HG03439 (cell line): ENCODE results near the gene PCSK7.
"Not testable (repeated sequence)": the region's sequence is repeated elsewhere in the genome, so short reads cannot be mapped to it uniquely, and the experiment has no call there.

Experiments
- ATAC-seq: cut with Tn5 transposase; IDR thresholded peaks from one replicate; pipeline ENCODE4 v1.9.1; 2021; ENCODE audit warnings: mild to moderate bottlenecking, moderate library complexity; ENCODE audit not compliant: unreplicated experiment

Gene PCSK7

GRCh38 chr11:117217141-117218084 is 14.5 kb downstream of the PCSK7 start:
- ATAC-seq: no peak

GRCh38 chr11:117214404-117215110 is 17.3 kb downstream of the PCSK7 start:
- ATAC-seq: no peak

GRCh38 chr11:117212697-117213355 is 19.0 kb downstream of the PCSK7 start:
- no peak for ATAC-seq

GRCh38 chr11:117210620-117211019 is 21.3 kb downstream of the PCSK7 start:
- no peak for ATAC-seq

- ATAC-seq: not testable (repeated sequence)
Measured at GRCh38 chr11:117209351-117210125, 22.3 kb downstream of the PCSK7 start.

- ATAC-seq: not testable (repeated sequence)
Measured at GRCh38 chr11:117208710-117209109, 23.2 kb downstream of the PCSK7 start.

- not testable (repeated sequence) for ATAC-seq
Measured at GRCh38 chr11:117207481-117207880, 24.4 kb downstream of the PCSK7 start.

- not testable (repeated sequence) for ATAC-seq
Measured at GRCh38 chr11:117206859-117207258, 25.0 kb downstream of the PCSK7 start.

- not testable (repeated sequence) for ATAC-seq
Measured at GRCh38 chr11:117206111-117206510, 25.8 kb downstream of the PCSK7 start.

GRCh38 chr11:117205211-117205818 is 26.6 kb downstream of the PCSK7 start:
- ATAC-seq: no peak

GRCh38 chr11:117204283-117205080 is 27.4 kb downstream of the PCSK7 start:
- no peak for ATAC-seq

- no peak for ATAC-seq
Measured at GRCh38 chr11:117203069-117203407, 28.8 kb downstream of the PCSK7 start.

- no peak for ATAC-seq
Measured at GRCh38 chr11:117202386-117203068, 29.3 kb downstream of the PCSK7 start.

GRCh38 chr11:117201658-117202305 is 30.1 kb downstream of the PCSK7 start:
- ATAC-seq: no peak

GRCh38 chr11:117200813-117201657 is 30.8 kb downstream of the PCSK7 start:
- ATAC-seq: no peak

GRCh38 chr11:117199916-117200812 is 31.7 kb downstream of the PCSK7 start:
- ATAC-seq: no peak
